ENCODE results near the gene SPINT3.

The SPINT3 gene

DNA sequence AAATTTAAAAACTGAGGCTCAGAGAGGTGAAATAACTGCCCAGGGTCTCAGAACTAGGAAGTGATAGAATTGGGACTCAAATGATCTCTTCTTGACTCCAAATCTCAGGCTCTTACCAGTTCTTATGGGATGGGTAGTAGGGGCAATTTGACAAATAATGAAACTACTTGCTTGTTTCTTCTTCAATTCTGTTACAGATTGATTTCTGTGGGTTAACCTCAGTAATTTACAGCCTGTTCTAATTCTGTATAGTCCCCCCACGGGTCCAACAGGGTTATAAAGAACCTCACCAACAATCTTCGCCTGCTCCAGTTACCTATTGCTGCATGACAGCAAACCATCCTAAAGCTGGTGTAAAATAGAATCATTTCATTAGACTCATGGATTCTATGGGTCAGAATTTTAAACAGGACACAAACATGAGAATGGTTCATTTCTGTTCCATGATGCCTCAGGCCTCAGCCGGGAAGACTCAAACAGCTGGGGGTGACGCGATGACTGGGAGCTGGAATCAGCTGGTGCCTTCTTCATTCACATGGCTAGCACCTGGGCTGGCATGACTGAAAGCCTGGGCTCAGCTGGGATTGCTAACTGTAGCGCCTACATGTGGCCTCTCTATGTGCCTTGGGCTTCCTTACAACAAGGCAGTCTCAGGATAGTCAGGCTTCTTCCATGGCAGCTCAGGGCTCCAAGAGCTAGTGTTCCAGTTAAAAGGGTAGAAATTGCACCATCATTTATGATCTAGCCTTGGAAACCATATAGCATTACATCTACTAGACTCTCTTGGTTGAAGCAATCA, 52.5 kb downstream of the SPINT3 start:
- DNase-seq (ENCODE audit: low read depth in 2 of 2), result no peak
